HCT116 (cell line): ENCODE measurements around the gene ITGB7. TPM values are rescaled to one million over a fixed set of nuclear protein-coding genes. Genes with fewer than 3 reads are reported as not detected.

Source experiments
- ATAC-seq: fragments of 200-7000 bp; cut with Tn5 transposase; 2 replicates; pipeline ENCODE4 v1.9.1; 2020; ENCODE audit warnings: mild to moderate bottlenecking, moderate library complexity
- BruUV-seq: library from RNA; stranded (reverse); fragments of 400-500 nt; replicated peaks from 2 replicates; lab custom pipeline; 2021; lab: Mats Ljungman, UMichigan
- CTCF ChIA-PET: fragments of 300-600 bp; sonication (Branson Sonifier 250); formaldehyde crosslinking; loops from one replicate; lab custom pipeline; 2021; ENCODE audit warnings: antibody characterized with exemption; lab: Charles Lee
- POLR2A ChIA-PET: fragments of 300-600, 350-600 bp; sonication (Branson Sonifier 250); formaldehyde crosslinking; loops from one replicate; lab custom pipeline; 2021; ENCODE audit warnings: antibody characterized with exemption; lab: Charles Lee
- RAD21 ChIA-PET, 2 experiments: fragments of 300-600 bp; sonication (Branson Sonifier 250); formaldehyde crosslinking; loops; one replicate each; lab custom pipeline; 2023; ENCODE audit warnings: low total read pairs in 2 of 2; ENCODE audit not compliant: uncharacterized antibody in 2 of 2, unreplicated experiment in 2 of 2, low non-redundant PET in 1 of 2; lab: Charles Lee
- DNase-seq: peaks from one replicate; pipeline ENCODE4 v3.0.0-alpha.2; 2010; ENCODE audit warnings: low read depth, low spot score
- H2AFZ ChIP-seq: fragments of 200-600 bp; shearing (Covaris generic), sonication (generic); 2 replicates; pipeline ENCODE4 v1.6.1; 2017; ENCODE audit warnings: low read depth, mixed run types, mixed read lengths, antibody characterized with exemption, low read length; ENCODE audit not compliant: poor library complexity, severe bottlenecking
- H3K27ac ChIP-seq: 2 replicates; pipeline ENCODE4 v1.5.1; 2012; ENCODE audit warnings: low read depth, low read length
- H3K27me3 ChIP-seq: fragments of 200-600 bp; sonication (generic); 2 replicates; pipeline ENCODE4 v1.6.1; 2016; ENCODE audit warnings: mixed run types, low read length, mixed read lengths; ENCODE audit not compliant: insufficient read depth
- H3K36me3 ChIP-seq, 2 experiments: fragments of 200-500 bp in 1 of 2; fragments of 200-600 bp in 1 of 2; sonication (Bioruptor generic) in 1 of 2; sonication (generic) in 1 of 2; 2 replicates each; pipeline versions ENCODE4 v1.5.1 to v1.6.1; 2014 to 2016; ENCODE audit warnings: low read length in 2 of 2, inconsistent platforms in 1 of 2, mixed read lengths in 1 of 2, mixed run types in 1 of 2; ENCODE audit not compliant: insufficient read depth in 2 of 2, control insufficient read depth in 1 of 2
- H3K4me1 ChIP-seq, 2 experiments: fragments of 200-600 bp in 1 of 2; sonication (generic) in 1 of 2; 2 replicates each; pipeline versions ENCODE4 v1.5.1 to v1.6.1; 2012 to 2017; ENCODE audit warnings: low read length in 2 of 2, inconsistent platforms in 1 of 2, mild to moderate bottlenecking in 1 of 2, mixed read lengths in 1 of 2, mixed run types in 1 of 2, moderate library complexity in 1 of 2; ENCODE audit not compliant: insufficient read depth in 2 of 2, control insufficient read depth in 1 of 2
- H3K4me2 ChIP-seq: fragments of 200-600 bp; sonication (generic); 2 replicates; pipeline ENCODE4 v1.6.1; 2017; ENCODE audit warnings: mixed run types, low read length, mixed read lengths
- H3K4me3 ChIP-seq, 2 experiments: fragments of 200-600 bp in 1 of 2; sonication (generic) in 1 of 2; replicated peaks in 1 of 2; 2 replicates each; pipeline ENCODE4 v1.5.1; 2011 to 2016; ENCODE audit warnings: low read length in 2 of 2, control low read depth in 1 of 2, low read depth in 1 of 2, mild to moderate bottlenecking in 1 of 2, mixed read lengths in 1 of 2, mixed run types in 1 of 2
- H3K79me2 ChIP-seq: fragments of 200-600 bp; sonication (generic); 2 replicates; pipeline ENCODE4 v1.6.1; 2017; ENCODE audit warnings: mild to moderate bottlenecking, mixed run types, low read length, moderate library complexity, mixed read lengths; ENCODE audit not compliant: insufficient read depth
- H3K9ac ChIP-seq: fragments of 200-600 bp; sonication (generic); 2 replicates; pipeline ENCODE4 v1.6.1; 2016; ENCODE audit warnings: low read length, mixed read lengths
- H3K9me2 ChIP-seq: fragments of 200-600 bp; sonication (generic), shearing (Covaris generic); 2 replicates; pipeline ENCODE4 v1.6.1; 2017; ENCODE audit warnings: mixed run types, mild to moderate bottlenecking, moderate library complexity; ENCODE audit not compliant: insufficient read depth
- H3K9me3 ChIP-seq, 2 experiments: fragments of 200-500 bp in 1 of 2; fragments of 200-600 bp in 1 of 2; sonication (Bioruptor generic) in 1 of 2; sonication (generic) in 1 of 2; 2 replicates each; pipeline ENCODE4 v1.6.1; 2014 to 2017; ENCODE audit warnings: low read length in 2 of 2, mixed read lengths in 2 of 2, inconsistent platforms in 1 of 2, low read depth in 1 of 2, mild to moderate bottlenecking in 1 of 2, mixed run types in 1 of 2, moderate library complexity in 1 of 2; ENCODE audit not compliant: control insufficient read depth in 1 of 2, insufficient read depth in 1 of 2
- H4K20me1 ChIP-seq: fragments of 200-600 bp; sonication (generic), shearing (Covaris generic); 2 replicates; pipeline ENCODE4 v1.6.1; 2017; ENCODE audit warnings: mixed run types, mild to moderate bottlenecking, moderate library complexity; ENCODE audit not compliant: insufficient read depth
- CBX3 ChIP-seq: IDR thresholded peaks from 2 replicates; pipeline ENCODE4 v1.6.1; 2012; ENCODE audit warnings: low read depth
- CEBPB ChIP-seq: IDR thresholded peaks from 2 replicates; pipeline ENCODE4 v1.6.1; 2012; ENCODE audit warnings: low read depth
- EGR1 ChIP-seq: IDR thresholded peaks from 2 replicates; pipeline ENCODE4 v1.6.1; 2012; ENCODE audit warnings: low read depth
- ELF1 ChIP-seq: IDR thresholded peaks from 2 replicates; pipeline ENCODE4 v1.6.1; 2012; ENCODE audit warnings: low read depth, borderline replicate concordance
- EZH2 ChIP-seq: fragments of 200-600 bp; sonication (generic); IDR thresholded peaks from 2 replicates; pipeline ENCODE4 v1.6.1; 2017; ENCODE audit warnings: antibody characterized with exemption, mixed run types
- EZH2phosphoT487 ChIP-seq: fragments of 200-600 bp; IDR thresholded peaks from 2 replicates; pipeline ENCODE4 v1.6.1; 2018; ENCODE audit warnings: antibody characterized with exemption, borderline replicate concordance
- FOSL1 ChIP-seq: IDR thresholded peaks from 2 replicates; pipeline ENCODE4 v1.6.1; 2012; ENCODE audit warnings: low read depth
- JUND ChIP-seq: IDR thresholded peaks from 2 replicates; pipeline ENCODE4 v1.6.1; 2012
- POLR2A ChIP-seq: IDR thresholded peaks from 2 replicates; pipeline ENCODE4 v1.7.0; 2011; ENCODE audit warnings: borderline replicate concordance; ENCODE audit not compliant: insufficient read depth, insufficient read length; ENCODE audit errors: extremely low read depth
- RAD21 ChIP-seq: IDR thresholded peaks from 2 replicates; pipeline ENCODE4 v1.6.1; 2012; ENCODE audit warnings: low read depth, mild to moderate bottlenecking
- SIN3A ChIP-seq: IDR thresholded peaks from 2 replicates; pipeline ENCODE4 v1.6.1; 2012; ENCODE audit warnings: low read depth
- SRF ChIP-seq: IDR thresholded peaks from 2 replicates; pipeline ENCODE4 v1.6.1; 2012; ENCODE audit warnings: low read depth
- ZFX ChIP-seq: fragments of 450-650 bp; IDR thresholded peaks from 2 replicates; pipeline ENCODE4 v1.6.1; 2017
- ZNF274 ChIP-seq: fragments of 200-500 bp; sonication (Bioruptor generic); IDR thresholded peaks from 2 replicates; pipeline ENCODE4 v1.6.1; 2014; ENCODE audit warnings: mild to moderate bottlenecking, low read depth, low read length, inconsistent platforms
- intact Hi-C: fragments of 100-400 bp; cut with micrococcal nuclease; formaldehyde crosslinking; loops from 2 replicates; pipeline ENCODE4 v1.10.0; 2022
- total RNA-seq: library from RNA; stranded (reverse); gene quantifications from one replicate; pipeline ENCODE4 v1.2.1, GENCODE V29; 2021; ENCODE audit not compliant: unreplicated experiment
- TF ChIP-seq, protein P1 (sequence below), 3 experiments: fragments of 200-600 bp in 1 of 3; sonication (generic) in 1 of 3; IDR thresholded peaks in 2 of 3; conservative IDR thresholded peaks in 1 of 3; 2 replicates each; pipeline ENCODE4 v1.5.1; 2012 to 2017; ENCODE audit warnings: low read depth in 2 of 3, low read length in 2 of 3, antibody characterized with exemption in 1 of 3, borderline replicate concordance in 1 of 3, control low read depth in 1 of 3, mild to moderate bottlenecking in 1 of 3, mixed read lengths in 1 of 3, mixed run types in 1 of 3, moderate library complexity in 1 of 3; ENCODE audit not compliant: insufficient read depth in 1 of 3
- TF ChIP-seq, protein P2 (sequence below): IDR thresholded peaks from 2 replicates; pipeline ENCODE4 v1.6.1; 2012
- TF ChIP-seq, protein P3 (sequence below): IDR thresholded peaks from 2 replicates; pipeline ENCODE4 v1.6.1; 2012; ENCODE audit warnings: low read depth

Gene ITGB7
- total RNA-seq, 1 experiment from 2014 or later, result 1.9 TPM

DNA sequence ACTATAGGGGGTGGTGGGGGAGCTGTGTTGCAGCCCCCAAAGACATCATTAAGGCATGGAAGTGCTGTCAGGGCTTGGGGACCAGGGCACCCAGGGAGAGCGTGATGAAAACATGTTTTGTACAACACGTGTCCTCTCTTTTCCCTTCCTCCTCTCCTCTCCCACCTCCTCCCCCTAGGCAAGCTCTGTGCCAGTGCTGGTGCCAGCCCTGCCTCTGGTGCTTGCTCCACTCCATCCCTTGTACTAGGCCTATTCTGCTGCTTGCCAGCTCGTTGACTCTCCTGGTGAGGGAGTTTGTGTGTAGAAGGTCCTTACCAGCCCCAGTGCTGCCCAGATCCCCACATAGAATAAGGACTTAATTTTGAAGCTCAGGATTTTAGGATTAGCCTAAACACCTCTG is 28.1 kb upstream of the ITGB7 start:
- Histone ChIP-seq H3K4me2 (no peak overlapping the region), H3K4me1 (peaks cover 40 to 61% of the 10 kb centered on the region in 2 experiments), H4K20me1 (no peaks in the 10 kb centered on the region), H3K36me3 (no peaks in the 10 kb centered on the region), H3K27ac (no peak overlapping the region), H3K9me2 (no peaks in the 10 kb centered on the region), H3K79me2 (no peaks in the 10 kb centered on the region; the same call in 1 of the 2 replicates), H2AFZ (no peak overlapping the region), H3K27me3 (no peaks in the 10 kb centered on the region), H3K4me3 (no peak overlapping the region), H3K9me3 (no peaks in the 10 kb centered on the region), H3K9ac (no peak overlapping the region)
- DNase-seq (no peak), ATAC-seq (no peak)
- BruUV-seq, result no TSS peak
- TF ChIP-seq, protein P1, sequence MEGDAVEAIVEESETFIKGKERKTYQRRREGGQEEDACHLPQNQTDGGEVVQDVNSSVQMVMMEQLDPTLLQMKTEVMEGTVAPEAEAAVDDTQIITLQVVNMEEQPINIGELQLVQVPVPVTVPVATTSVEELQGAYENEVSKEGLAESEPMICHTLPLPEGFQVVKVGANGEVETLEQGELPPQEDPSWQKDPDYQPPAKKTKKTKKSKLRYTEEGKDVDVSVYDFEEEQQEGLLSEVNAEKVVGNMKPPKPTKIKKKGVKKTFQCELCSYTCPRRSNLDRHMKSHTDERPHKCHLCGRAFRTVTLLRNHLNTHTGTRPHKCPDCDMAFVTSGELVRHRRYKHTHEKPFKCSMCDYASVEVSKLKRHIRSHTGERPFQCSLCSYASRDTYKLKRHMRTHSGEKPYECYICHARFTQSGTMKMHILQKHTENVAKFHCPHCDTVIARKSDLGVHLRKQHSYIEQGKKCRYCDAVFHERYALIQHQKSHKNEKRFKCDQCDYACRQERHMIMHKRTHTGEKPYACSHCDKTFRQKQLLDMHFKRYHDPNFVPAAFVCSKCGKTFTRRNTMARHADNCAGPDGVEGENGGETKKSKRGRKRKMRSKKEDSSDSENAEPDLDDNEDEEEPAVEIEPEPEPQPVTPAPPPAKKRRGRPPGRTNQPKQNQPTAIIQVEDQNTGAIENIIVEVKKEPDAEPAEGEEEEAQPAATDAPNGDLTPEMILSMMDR (IDR thresholded peaks at IDR 0.05 in 2 of 3, conservative IDR thresholded peaks at IDR 0.05 in 1 of 3; ENCODE audit: borderline replicate concordance in 1 of 3, insufficient read depth in 1 of 3, low read depth in 2 of 3, low read length in 2 of 3), result no peak
- TF ChIP-seq FOSL1 (no peak), JUND (no peak), SIN3A (no peak), ELF1 (no peak), ZFX (no peak), POLR2A (no peak), ZNF274 (no peak), CBX3 (no peak), EZH2phosphoT487 (no peak), SRF (no peak), EZH2 (no peak), CEBPB (no peak), EGR1 (no peak), RAD21 (no peak)
- TF ChIP-seq, protein P2, sequence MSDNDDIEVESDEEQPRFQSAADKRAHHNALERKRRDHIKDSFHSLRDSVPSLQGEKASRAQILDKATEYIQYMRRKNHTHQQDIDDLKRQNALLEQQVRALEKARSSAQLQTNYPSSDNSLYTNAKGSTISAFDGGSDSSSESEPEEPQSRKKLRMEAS, result no peak
- TF ChIP-seq, protein P3, sequence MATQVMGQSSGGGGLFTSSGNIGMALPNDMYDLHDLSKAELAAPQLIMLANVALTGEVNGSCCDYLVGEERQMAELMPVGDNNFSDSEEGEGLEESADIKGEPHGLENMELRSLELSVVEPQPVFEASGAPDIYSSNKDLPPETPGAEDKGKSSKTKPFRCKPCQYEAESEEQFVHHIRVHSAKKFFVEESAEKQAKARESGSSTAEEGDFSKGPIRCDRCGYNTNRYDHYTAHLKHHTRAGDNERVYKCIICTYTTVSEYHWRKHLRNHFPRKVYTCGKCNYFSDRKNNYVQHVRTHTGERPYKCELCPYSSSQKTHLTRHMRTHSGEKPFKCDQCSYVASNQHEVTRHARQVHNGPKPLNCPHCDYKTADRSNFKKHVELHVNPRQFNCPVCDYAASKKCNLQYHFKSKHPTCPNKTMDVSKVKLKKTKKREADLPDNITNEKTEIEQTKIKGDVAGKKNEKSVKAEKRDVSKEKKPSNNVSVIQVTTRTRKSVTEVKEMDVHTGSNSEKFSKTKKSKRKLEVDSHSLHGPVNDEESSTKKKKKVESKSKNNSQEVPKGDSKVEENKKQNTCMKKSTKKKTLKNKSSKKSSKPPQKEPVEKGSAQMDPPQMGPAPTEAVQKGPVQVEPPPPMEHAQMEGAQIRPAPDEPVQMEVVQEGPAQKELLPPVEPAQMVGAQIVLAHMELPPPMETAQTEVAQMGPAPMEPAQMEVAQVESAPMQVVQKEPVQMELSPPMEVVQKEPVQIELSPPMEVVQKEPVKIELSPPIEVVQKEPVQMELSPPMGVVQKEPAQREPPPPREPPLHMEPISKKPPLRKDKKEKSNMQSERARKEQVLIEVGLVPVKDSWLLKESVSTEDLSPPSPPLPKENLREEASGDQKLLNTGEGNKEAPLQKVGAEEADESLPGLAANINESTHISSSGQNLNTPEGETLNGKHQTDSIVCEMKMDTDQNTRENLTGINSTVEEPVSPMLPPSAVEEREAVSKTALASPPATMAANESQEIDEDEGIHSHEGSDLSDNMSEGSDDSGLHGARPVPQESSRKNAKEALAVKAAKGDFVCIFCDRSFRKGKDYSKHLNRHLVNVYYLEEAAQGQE, result no peak
- ChIA-PET POLR2A (no interaction called here), CTCF (interaction anchor here (1.4 kb wide), 1 partner anchor 21 kb away, joined by 5 read pairs; no protein-coding TSS in a partner anchor), RAD21 (no interaction called here)
- intact Hi-C loops, result no loop called here
